ENCODE measurements around the gene ABTB2.

DNA sequence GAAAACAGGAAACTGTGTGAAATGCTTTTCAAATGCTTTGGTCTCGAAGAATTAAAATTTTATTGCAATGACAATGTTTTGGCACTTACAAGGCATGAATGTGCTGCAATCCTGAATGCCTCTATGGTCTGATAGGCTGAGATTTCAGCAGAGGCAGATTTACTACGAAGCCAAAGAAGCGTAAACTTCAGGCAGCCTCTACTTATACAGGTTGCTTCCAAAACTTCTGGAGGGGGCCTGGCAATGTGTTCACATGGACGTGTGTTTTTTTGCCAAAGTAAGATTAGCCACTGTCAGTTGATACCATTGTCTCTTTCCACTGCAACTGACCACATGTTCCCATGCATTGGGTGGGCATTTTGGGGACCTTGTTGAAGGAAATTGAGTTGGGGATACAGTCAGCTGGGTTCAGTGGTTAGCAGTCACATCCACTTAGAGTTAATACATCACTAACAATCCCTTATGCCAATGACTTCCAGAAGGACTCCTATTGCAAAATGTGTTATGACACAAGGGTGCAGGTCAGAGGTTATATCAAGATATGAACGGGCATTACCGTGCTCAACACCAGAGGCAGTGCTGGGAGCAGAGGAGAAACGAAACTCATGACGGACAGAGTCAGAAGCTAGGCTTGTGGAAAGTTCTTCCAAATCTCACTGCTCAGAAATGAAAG, 48.8 kb downstream of the ABTB2 start:
- TF ChIP-seq, protein P1, sequence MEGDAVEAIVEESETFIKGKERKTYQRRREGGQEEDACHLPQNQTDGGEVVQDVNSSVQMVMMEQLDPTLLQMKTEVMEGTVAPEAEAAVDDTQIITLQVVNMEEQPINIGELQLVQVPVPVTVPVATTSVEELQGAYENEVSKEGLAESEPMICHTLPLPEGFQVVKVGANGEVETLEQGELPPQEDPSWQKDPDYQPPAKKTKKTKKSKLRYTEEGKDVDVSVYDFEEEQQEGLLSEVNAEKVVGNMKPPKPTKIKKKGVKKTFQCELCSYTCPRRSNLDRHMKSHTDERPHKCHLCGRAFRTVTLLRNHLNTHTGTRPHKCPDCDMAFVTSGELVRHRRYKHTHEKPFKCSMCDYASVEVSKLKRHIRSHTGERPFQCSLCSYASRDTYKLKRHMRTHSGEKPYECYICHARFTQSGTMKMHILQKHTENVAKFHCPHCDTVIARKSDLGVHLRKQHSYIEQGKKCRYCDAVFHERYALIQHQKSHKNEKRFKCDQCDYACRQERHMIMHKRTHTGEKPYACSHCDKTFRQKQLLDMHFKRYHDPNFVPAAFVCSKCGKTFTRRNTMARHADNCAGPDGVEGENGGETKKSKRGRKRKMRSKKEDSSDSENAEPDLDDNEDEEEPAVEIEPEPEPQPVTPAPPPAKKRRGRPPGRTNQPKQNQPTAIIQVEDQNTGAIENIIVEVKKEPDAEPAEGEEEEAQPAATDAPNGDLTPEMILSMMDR (IDR thresholded peaks at IDR 0.05) = peak in 3 of 4 donors; percentile 14 to 36 (median 26)
- TF ChIP-seq POLR2A (IDR thresholded peaks at IDR 0.05) = peak; percentile 77

All from right lobe of liver (tissue), 4 donors.